ENCODE measurements around the gene CCL24.
"Not testable (repeated sequence)": the region's sequence is repeated elsewhere in the genome, so short reads cannot be mapped to it uniquely, and the experiment has no call there.

Gene CCL24

GRCh38 chr7:75818472-75818871 is 4.9 kb upstream of the CCL24 start:
- DNase-seq, result peak; percentile 46

DNA sequence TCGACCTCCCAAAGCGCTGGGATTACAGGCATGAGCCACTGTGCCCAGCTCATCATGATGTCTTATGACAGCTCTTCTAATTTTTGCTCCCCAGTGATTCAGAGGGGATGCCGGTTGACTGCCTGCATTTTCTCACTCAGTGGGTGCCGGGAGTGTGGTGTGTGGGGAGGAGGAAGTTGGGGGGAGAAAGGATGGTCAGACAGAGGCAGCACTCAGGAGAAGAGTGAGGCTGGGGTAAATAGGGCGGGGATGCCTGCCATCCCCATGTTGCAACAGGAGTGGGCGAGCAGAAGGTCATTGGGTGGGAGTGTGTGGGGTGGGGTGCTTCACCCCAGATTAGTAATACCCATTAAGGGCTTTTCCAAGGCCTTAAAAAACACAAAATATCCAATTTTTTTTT is 3.5 kb upstream of the CCL24 start:
- peak; percentile 87 for DNase-seq

DNA sequence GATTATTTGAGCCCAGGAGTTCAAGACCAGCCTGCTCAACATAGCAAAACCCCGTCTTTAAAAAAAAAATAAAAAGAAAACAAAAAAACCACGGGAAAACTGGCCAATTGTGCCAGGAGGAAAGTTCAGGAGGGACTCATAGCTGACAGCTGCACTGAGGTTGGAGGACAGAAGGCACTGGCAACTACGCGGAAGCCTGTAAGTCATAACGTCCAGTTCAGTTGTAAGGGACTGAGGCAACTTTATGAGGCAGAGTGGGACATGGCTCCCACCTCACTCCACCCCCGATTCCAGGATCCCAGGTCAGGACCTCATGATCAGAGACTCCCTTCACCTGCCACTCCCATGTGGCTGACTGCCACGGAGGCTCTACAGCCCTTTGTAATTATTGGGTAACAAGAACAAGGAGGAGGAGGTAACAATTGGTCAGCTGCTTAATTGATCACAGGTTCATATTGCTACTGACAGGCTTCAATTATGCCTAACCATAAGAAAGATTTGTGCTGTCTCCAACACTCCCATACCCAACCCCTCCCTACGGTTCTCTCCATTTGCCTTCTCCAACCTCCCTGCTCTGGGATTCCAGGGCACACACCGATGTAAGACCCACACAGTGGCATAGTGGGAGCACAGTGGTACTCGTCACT is 1.9 kb upstream of the CCL24 start:
- DNase-seq, result no peak

DNA sequence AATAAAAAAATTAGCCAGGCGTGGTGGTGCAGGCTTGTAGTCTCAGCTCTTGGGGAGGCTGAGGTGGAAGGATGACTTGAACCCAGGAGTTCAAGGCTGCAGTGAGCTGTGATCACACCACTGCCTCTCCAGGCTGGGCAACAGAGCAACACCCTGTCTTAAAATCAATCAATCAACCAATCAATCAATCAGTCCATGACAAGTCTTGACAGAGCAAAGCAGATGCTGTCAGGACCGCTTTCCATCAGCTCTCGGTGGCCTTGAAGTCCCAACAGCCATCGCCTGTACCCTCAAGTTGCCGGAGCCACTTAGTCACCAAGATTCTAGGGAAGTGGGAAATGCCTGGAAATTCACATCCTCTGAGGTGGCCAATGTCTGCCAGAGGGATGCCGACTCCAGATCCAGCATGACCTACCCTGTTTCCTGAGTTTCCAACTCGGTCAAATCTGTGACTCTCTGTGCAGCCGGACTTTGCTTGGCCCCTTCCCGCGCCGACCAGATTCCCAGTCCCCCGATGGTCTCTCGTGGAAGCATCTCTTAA is 871 bp upstream of the CCL24 start:
- DNase-seq, result peak; percentile 44

GRCh38 chr7:75813084-75813483 is 522 bp downstream of the CCL24 start:
- no peak for DNase-seq

DNA sequence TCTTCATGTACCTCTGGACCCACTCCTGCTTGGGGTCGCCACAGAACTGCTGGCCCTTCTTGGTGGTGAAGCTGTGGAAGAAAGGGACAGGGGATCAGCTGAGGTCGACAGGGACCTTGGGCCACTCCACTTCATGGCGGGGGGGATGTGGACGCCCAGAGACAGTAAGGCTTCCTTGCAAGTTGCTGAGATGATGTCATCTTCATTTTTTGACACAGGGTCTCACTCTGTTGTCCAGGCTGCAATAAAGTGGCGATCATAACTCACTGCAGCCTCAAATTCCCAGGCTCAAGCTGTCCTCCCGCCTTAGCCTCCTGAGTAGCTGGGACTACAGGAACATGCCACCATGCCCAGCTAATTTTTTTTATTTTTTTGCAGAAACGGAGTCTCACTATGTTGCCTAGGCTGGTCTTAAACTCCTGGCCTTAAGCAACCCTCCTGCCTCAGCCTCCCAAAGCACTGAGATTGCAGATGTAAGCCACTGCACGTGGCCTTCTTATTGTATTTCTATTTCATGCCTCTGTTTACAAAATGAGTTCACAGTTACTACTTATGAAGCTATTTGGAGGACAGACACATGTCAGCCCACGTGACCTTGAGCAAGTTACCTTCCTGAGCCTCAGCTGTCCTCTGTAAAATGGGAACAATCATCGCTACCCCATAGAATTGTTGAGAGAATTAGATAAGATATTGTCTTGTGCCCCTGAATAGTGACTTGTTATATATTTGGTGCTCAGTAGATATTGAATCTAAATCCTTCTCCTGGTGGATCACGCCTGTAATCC is 1.5 kb downstream of the CCL24 start:
- no peak for DNase-seq

DNA sequence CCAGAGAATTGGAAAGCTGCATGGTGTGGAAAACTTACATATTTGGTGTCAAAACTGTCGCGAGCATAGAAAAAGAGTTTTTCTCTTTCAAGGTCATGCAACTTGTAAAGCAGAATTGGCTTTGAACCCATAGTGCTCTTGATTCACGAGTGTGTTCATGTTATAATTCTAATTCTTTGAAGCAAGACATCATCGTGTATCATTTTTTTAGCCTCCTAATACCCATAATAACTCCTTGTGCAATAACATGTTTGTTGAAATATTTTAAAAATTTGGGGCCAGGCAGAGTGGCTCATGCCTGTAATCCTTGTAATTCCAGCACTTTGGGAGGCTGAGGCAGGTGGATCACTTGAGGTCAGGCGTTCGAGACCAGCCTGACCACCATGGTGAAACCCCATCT is 4.2 kb downstream of the CCL24 start:
- DNase-seq, result no peak

GRCh38 chr7:75808106-75808505 is 5.5 kb downstream of the CCL24 start:
- DNase-seq, result no peak

DNA sequence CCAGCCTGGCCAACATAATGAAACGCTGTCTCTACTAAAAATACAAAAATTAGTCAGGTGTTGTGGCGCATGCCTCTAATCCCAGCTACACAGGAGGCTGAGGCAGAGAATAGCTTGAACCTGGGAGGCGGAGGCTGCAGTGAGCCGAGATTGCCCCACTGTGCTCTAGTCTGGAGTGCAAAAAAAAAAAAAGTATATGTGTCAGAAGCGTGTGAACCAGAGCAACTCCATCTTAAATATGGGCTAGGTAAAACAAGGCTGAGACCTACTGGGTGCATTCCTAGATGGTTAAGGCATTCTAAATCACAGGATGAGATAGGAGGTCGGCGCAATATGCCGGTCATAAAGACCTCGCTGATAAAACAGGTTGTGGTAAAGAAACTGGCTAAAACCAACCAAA is 6.2 kb downstream of the CCL24 start:
- no peak for DNase-seq

DNA sequence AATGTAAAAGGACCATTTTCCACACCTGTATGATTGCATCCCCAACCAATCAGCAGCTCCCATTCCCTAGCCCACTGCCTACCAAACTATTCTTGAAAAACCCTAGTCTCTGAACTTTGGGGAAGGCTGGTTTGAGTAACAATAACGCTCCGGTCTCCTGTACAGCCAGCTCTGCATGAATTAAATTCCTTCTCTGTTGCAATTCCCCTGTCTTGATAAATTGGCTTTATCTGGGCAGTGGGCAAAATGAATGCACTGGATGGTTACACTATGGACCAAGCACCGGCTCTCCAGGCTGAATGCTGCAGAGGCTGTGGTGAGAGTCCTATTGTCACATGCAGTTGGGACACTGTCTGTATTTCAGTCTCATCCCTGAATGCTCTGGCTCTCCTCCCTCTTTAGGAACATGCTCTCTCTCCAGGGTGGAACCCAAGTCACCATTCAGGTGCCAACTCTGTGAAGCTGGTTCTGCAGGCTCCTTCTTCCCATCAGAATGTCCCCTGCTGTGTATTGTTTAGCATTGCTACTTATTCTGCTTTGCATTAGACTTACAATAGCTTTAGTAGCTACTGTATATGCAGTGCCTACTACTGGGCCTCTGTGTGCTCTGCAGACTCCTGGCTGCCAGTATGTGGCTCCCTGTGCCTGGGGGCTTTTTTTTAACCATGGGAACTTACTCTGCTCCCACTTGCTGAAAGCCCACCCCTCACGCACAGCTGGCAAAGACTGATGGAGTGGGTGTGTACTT is 6.9 kb downstream of the CCL24 start:
- DNase-seq, result no peak

DNA sequence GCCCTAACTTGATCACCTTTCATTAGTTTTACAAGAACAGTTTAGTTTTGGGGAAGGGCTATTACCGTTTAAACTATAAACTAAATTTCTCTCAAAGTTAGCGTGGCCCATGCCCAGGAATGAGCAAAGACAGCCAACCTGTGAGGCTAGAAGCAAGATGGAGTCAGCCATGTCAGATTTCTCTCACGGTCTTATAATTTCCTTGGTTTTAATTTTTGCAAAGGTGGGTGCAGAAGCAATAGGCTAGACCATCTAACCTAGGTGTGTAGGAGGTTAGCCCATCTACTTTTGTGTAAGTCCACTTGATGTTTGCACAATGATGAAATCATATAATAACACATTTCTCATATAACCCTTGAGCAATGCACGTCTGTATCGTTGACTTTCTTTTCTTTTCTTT is 8.9 kb downstream of the CCL24 start:
- peak; percentile 46 for DNase-seq

GRCh38 chr7:75804004-75804403 is 9.6 kb downstream of the CCL24 start:
- DNase-seq, result no peak

DNA sequence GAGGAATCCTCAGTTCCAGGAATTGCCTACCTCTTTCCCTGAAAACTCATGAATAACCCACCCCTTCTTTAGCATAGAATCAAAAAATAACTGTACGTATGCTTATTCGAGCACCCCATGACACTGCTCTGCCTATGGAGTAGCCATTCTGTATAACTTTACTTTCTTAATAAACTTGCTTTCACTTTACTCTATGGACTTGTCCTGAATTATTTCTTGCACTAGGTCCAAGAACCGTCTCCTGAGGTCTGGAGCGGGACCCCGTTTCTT is 11.1 kb downstream of the CCL24 start:
- DNase-seq, result no peak

DNA sequence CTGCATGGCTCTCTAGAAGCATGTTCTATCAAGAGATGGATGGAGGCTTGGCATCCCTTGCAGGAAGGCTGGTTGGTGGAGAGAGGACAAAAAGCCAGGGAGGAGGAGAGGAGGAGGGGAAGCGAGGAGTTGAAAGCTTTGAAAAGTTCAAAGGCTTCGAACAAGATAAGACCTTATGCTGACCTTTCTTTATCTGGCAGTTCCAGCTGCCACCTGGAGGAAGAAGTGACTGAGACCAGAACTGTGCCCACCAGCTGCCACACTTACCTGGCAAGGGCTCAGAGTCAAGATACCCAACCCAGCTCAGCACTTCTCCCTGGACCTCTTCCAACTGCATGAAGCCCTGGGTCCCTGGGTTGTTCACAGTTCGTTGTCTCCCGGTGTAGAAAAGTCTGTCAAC is 14.8 kb downstream of the CCL24 start:
- DNase-seq, result no peak

GRCh38 chr7:75796420-75796819 is 17.2 kb downstream of the CCL24 start:
- DNase-seq, result no peak

DNA sequence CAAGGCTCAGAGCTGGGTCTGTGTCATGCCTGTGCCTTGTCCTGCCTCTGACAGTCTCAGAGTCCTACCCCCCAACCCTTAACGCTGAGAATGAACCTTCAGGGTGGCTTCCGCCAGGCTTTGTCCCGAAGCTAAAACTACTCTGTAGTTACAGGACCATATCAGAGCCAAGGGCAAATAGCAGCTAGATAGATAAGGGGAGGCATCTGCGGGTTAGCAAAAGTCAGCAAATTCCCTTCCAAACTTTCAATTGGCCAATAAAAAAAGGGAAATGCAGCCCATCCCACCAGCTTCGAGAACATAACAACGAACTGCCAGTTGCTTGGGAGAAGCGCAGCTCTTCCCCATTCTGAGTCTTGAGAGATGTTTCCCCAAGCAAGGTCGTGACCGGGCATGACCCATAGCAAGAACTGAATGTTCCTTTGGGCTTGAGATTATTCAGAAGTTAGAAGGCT is 17.7 kb downstream of the CCL24 start:
- DNase-seq, result peak; percentile 86

GRCh38 chr7:75793676-75794075 is 19.9 kb downstream of the CCL24 start:
- DNase-seq, result no peak

DNA sequence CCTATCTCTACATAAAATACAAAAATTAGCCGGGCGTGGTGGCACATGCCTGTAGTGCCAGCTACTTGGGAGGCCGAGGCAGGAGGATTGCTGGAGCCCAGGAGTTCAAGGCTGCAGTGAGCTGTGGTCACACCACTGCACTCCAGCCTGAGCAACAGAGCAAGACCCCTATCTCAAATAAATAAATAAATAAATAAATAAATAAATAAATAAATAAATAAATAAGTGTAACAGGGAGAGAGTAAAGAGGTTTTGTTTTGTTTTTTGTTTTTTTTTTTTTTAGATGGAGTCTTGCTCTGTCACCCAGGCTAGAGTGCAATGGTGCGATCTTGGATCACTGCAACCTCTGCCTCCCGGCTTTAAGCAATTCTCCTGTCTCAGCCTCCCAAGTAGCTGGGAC is 21.0 kb downstream of the CCL24 start:
- DNase-seq, result not testable (repeated sequence)

GRCh38 chr7:75789361-75789924 is 24.2 kb downstream of the CCL24 start:
- DNase-seq, result no peak

- DNase-seq, result not testable (repeated sequence)
These were observed 25.3 kb downstream of the CCL24 start for GRCh38 chr7:75788154-75788847.

- not testable (repeated sequence) for DNase-seq
These were observed 30.5 kb downstream of the CCL24 start for GRCh38 chr7:75783058-75783457.

DNA sequence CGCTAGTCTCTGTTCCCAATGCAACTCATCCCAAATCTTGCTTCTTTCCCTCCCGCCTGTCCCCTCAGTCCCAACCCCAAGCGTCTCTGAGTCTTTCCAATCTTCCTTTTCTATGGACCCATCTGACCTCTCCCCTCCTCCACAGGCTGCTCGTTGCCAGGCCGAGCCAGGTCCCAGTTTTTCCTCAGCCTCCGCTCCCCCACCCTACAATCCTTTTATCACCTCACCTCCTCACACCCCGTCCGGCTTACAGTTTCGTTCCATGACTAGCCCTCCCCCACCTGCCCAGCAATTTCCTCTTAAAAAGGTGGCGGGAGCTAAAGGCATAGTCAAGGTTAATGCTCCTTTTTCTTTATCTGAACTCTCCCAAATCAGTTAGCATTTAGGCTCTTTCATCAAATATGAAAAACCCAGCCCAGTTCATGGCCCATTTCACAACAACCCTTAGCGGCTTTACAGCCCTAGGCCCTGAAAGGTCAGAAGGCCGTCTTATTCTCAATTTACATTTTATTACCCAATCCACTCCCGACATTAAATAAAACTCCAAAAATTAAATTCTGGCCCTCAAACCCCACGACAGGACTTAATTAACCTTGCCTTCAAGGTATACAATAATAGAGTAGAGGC is 32.8 kb downstream of the CCL24 start:
- DNase-seq, result peak; percentile 22
